Measurements from ENCODE around the gene PPP3CB. TPM values are rescaled to one million over a fixed set of nuclear protein-coding genes. Genes with fewer than 3 reads are reported as not detected.
A peak's percentile ranks its signal among the peaks of the same experiment; 100 is the strongest.

PPP3CB gene
- total RNA-seq, 6 experiments from 2014 or later = 49.7 to 66.4 (median 59.8) TPM

DNA sequence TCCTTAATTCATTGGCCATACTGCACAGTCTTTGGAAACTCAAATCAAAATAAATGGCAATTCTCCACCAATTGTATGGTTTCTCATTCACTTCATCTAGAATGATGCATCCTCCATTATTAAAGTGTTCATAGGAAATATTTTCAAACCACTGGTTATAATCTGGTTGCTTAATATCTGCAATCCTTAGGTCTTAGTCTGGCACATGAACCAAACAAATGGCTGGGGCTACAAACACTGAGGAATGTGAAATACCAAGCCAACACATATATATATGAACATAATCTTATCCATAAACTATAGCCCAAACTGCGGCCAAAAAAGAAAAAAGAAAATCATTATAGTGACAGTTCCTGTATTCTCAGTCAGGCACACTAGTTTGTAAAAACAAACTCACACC lies 56.8 kb downstream of the PPP3CB start:
- Mint-ChIP-seq H3K27me3 (ENCODE audit: insufficient read depth) (no peaks in the 10 kb centered on the region), H3K27ac (peak overlapping the region; percentile 84), H3K4me3 (peak overlapping the region; percentile 41), H3K4me1 (ENCODE audit: low read depth) (peaks cover 33% of the 10 kb centered on the region), H3K9me3 (no peaks in the 10 kb centered on the region), H3K36me3 (ENCODE audit: low read depth) (no peaks in the 10 kb centered on the region)
- DNase-seq = peak; percentile 43
- TF ChIP-seq, protein P1, sequence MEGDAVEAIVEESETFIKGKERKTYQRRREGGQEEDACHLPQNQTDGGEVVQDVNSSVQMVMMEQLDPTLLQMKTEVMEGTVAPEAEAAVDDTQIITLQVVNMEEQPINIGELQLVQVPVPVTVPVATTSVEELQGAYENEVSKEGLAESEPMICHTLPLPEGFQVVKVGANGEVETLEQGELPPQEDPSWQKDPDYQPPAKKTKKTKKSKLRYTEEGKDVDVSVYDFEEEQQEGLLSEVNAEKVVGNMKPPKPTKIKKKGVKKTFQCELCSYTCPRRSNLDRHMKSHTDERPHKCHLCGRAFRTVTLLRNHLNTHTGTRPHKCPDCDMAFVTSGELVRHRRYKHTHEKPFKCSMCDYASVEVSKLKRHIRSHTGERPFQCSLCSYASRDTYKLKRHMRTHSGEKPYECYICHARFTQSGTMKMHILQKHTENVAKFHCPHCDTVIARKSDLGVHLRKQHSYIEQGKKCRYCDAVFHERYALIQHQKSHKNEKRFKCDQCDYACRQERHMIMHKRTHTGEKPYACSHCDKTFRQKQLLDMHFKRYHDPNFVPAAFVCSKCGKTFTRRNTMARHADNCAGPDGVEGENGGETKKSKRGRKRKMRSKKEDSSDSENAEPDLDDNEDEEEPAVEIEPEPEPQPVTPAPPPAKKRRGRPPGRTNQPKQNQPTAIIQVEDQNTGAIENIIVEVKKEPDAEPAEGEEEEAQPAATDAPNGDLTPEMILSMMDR (IDR thresholded peaks at IDR 0.05) = no peak

DNA sequence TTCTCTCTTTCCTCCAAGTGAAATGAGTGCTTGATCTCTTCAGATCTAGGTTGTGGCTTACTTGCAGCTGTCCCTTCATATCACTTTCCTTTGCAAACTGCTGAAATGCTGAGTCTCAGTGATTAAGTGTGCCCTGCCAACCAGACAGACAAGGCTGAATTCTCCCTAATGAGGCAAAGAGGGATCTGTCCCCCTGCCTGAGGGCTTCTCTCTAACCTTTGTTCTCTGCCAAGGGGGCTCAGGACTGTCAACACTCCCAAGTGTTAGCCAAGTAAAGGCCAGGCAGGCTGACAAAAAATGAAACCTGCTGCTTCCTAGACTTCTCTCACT lies 62.3 kb downstream of the PPP3CB start, which contains the start of gene MSS51:
Gene MSS51 (minus strand): TSS at position 24 of the 330 bp plus-strand sequence. CDS start 5,277 bp downstream, outside the sequence.
- no peak within 1 kb of the TSS for H3K4me3 Mint-ChIP-seq
- H3K36me3 Mint-ChIP-seq (ENCODE audit: low read depth) = peaks cover 14% of the 10 kb centered on the region; the same call in 1 of the 2 replicates
- peaks cover 2% of the 10 kb centered on the region for H3K4me1 Mint-ChIP-seq (ENCODE audit: low read depth)
- H3K27ac Mint-ChIP-seq = no peak within 1 kb of the TSS
- H3K27me3 Mint-ChIP-seq (ENCODE audit: insufficient read depth) = no peaks in the 10 kb centered on the region
- DNase-seq = no peak
- TF ChIP-seq, protein P1 (IDR thresholded peaks at IDR 0.05) = no peak
- no peaks in the 10 kb centered on the region for H3K9me3 Mint-ChIP-seq

DNA sequence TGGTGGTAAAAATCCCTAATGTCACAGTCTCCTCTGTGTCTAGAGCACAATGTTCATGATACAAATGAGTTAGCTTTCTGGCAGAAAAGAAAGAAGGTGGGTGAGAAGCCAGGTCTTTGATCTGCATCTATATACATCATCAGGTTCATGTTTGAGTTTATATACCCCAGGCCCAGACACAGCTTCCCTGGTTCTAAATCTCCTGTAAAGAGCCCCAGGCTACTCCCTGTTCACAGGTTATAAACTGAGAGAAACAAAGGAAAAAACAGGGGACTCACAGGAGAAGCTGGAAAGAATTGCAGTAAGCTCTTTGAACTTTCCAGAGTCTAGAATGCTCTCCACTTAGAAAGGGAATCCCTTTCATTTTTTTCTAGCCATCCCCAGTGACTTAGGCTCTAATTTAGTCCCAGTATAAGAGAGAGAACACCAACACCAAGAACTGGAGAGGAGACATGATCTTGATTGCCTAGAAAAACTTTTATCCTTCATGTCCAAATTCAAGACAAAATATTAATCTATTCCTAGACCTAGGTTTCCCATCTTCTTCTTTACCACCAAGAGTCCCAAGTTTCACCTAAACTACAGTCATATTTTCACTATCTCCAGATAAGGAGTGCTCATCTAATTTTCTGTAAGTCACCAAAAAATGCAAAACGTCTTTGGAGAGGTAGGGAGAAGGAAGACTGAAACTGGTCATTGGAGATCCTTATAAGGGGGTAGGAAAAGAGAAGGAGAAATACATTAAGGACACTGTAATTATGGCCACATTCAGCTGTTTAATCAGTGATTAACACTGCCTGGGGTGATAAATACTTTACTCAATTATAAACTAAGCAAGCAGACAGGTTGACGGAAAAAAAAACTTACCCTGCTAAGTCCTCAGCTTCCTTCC lies 62.9 kb downstream of the PPP3CB start:
- Mint-ChIP-seq H3K4me1 (ENCODE audit: low read depth) (no peaks in the 10 kb centered on the region), H3K4me3 (no peak overlapping the region), H3K9me3 (no peaks in the 10 kb centered on the region), H3K36me3 (ENCODE audit: low read depth) (peaks cover 17% of the 10 kb centered on the region), H3K27me3 (ENCODE audit: insufficient read depth) (no peaks in the 10 kb centered on the region), H3K27ac (no peak overlapping the region)
- TF ChIP-seq, protein P1 (IDR thresholded peaks at IDR 0.05) = no peak
- no peak for DNase-seq

DNA sequence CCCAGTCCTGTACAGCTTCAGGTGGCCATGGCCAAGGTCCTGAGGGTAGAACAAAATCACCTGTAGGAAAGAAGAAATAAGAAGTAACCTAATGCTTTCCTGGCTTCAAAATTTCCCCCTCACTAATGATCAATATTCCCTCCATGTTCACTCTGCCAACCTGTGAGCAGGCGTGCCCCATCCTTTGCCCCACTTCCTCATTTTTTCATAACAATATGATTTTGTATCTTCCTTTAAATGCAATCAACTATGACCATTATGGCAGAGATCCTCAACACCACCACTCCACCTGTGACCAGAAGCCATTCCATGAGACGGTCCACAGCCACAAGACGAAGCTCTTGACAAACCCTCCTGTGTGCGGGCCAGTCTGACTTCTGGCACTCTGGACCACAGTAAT lies 69.5 kb downstream of the PPP3CB start:
- Mint-ChIP-seq H3K9me3 (no peaks in the 10 kb centered on the region), H3K4me1 (ENCODE audit: low read depth) (no peaks in the 10 kb centered on the region), H3K27ac (no peak overlapping the region), H3K4me3 (no peak overlapping the region), H3K27me3 (ENCODE audit: insufficient read depth) (no peaks in the 10 kb centered on the region; the same call in 1 of the 2 replicates), H3K36me3 (ENCODE audit: low read depth) (peaks cover 40% of the 10 kb centered on the region)
- TF ChIP-seq, protein P1 (IDR thresholded peaks at IDR 0.05) = no peak
- no peak for DNase-seq

DNA sequence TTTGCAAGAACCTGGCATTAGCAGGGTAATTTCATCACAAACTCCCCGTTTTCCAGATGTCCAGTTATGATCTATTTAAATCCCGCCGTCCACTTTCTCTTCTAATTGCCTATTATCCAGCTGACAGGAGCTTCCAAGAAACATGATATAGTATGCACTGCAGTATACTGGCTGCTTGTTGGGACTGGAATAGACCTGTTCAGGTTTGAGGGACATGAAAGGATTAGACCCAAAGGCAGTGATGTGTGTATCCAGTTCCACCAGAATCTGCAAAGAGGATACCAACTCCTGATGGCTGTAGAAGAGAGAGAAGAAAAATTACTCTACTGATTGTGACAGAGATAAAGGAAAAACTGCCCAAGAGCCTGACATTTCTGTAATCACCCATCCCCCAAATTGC lies 71.3 kb downstream of the PPP3CB start:
- no peaks in the 10 kb centered on the region for H3K9me3 Mint-ChIP-seq
- H3K36me3 Mint-ChIP-seq (ENCODE audit: low read depth) = peaks cover 44% of the 10 kb centered on the region
- H3K27me3 Mint-ChIP-seq (ENCODE audit: insufficient read depth) = no peaks in the 10 kb centered on the region; the same call in 1 of the 2 replicates
- no peak for DNase-seq
- no peak overlapping the region for H3K4me3 Mint-ChIP-seq
- H3K27ac Mint-ChIP-seq = no peak overlapping the region
- TF ChIP-seq, protein P1 (IDR thresholded peaks at IDR 0.05) = no peak
- peaks cover 9% of the 10 kb centered on the region for H3K4me1 Mint-ChIP-seq (ENCODE audit: low read depth)
